ENCODE results near the gene CMTM7. TPM values are rescaled to one million over a fixed set of nuclear protein-coding genes. Genes with fewer than 3 reads are reported as not detected.

The CMTM7 gene
- total RNA-seq, 2 donors from 2014 or later: 61.0 to 72.3 TPM

- DNase-seq (peak; percentile 33 to 39), ATAC-seq (replicated peaks in 1 of 2) (peak; percentile 44 to 48)
- Mint-ChIP-seq H3K4me3 (peak overlapping the region; percentile 99), H3K27me3 (ENCODE audit: low read depth) (no peaks in the 10 kb centered on the region), H3K4me1 (ENCODE audit: low read depth) (peaks cover 64% of the 10 kb centered on the region), H3K9me3 (no peaks in the 10 kb centered on the region), H3K27ac (peak overlapping the region; percentile 98), H3K36me3 (ENCODE audit: insufficient read depth in 2 of 2) (peaks cover 5 to 6% of the 10 kb centered on the region in 2 donors)
These were observed 1.1 kb downstream of the CMTM7 start for GRCh38 chr3:32392536-32393302.

GRCh38 chr3:32395496-32395895, 3.8 kb downstream of the CMTM7 start:
- Mint-ChIP-seq H3K27me3 (ENCODE audit: low read depth) (no peaks in the 10 kb centered on the region), H3K36me3 (ENCODE audit: insufficient read depth in 2 of 2) (peaks cover 5 to 6% of the 10 kb centered on the region in 2 donors), H3K4me3 (peak overlapping the region in 1 of 2 donors; percentile 99), H3K27ac (peak overlapping the region; percentile 85), H3K4me1 (ENCODE audit: low read depth) (peaks cover 72% of the 10 kb centered on the region), H3K9me3 (no peaks in the 10 kb centered on the region)
- ATAC-seq (replicated peaks in 1 of 2) (peak in 1 of 2 donors; percentile 7), DNase-seq (no peak)

GRCh38 chr3:32397941-32398340, 6.3 kb downstream of the CMTM7 start:
- ATAC-seq (replicated peaks in 1 of 2) (no peak), DNase-seq (no peak)
- Mint-ChIP-seq H3K4me3 (no peak overlapping the region), H3K9me3 (no peaks in the 10 kb centered on the region), H3K4me1 (ENCODE audit: low read depth) (peaks cover 77% of the 10 kb centered on the region), H3K27ac (peak overlapping the region; percentile 21), H3K27me3 (ENCODE audit: low read depth) (no peaks in the 10 kb centered on the region), H3K36me3 (ENCODE audit: insufficient read depth in 2 of 2) (peaks cover 0 to 4% of the 10 kb centered on the region in 2 donors)

- Mint-ChIP-seq H3K9me3 (no peaks in the 10 kb centered on the region), H3K27ac (peak overlapping the region; percentile 42), H3K4me1 (ENCODE audit: low read depth) (peaks cover 77% of the 10 kb centered on the region), H3K36me3 (ENCODE audit: insufficient read depth in 2 of 2) (peaks cover 0 to under 1% of the 10 kb centered on the region in 2 donors), H3K27me3 (ENCODE audit: low read depth) (no peaks in the 10 kb centered on the region), H3K4me3 (peak overlapping the region in 1 of 2 donors; percentile 29)
- DNase-seq (no peak), ATAC-seq (replicated peaks in 1 of 2) (no peak)
These were observed 6.9 kb downstream of the CMTM7 start for GRCh38 chr3:32398531-32398930.

GRCh38 chr3:32399030-32399620, 7.5 kb downstream of the CMTM7 start:
- Mint-ChIP-seq H3K27ac (peak overlapping the region; percentile 38), H3K36me3 (ENCODE audit: insufficient read depth in 2 of 2) (peaks cover 0 to 2% of the 10 kb centered on the region in 2 donors), H3K27me3 (ENCODE audit: low read depth) (no peaks in the 10 kb centered on the region), H3K9me3 (no peaks in the 10 kb centered on the region), H3K4me1 (ENCODE audit: low read depth) (peaks cover 77% of the 10 kb centered on the region), H3K4me3 (peak overlapping the region in 1 of 2 donors; percentile 17)
- DNase-seq (peak; percentile 41 to 70), ATAC-seq (replicated peaks in 1 of 2) (peak; percentile 51 to 55)

GRCh38 chr3:32401126-32401525, 9.5 kb downstream of the CMTM7 start:
- Mint-ChIP-seq H3K4me3 (peak overlapping the region; percentile 88 to 95), H3K9me3 (no peaks in the 10 kb centered on the region), H3K27ac (peak overlapping the region; percentile 91), H3K27me3 (ENCODE audit: low read depth) (no peaks in the 10 kb centered on the region), H3K4me1 (ENCODE audit: low read depth) (peaks cover 68% of the 10 kb centered on the region), H3K36me3 (ENCODE audit: insufficient read depth in 2 of 2) (peaks cover 2 to 8% of the 10 kb centered on the region in 2 donors)
- DNase-seq (no peak), ATAC-seq (replicated peaks in 1 of 2) (peak; percentile 2 to 17)

GRCh38 chr3:32401556-32402081, 10.0 kb downstream of the CMTM7 start:
- DNase-seq: peak; percentile 65 to 67
- ATAC-seq (replicated peaks in 1 of 2): peak; percentile 71 to 83
- H3K36me3 Mint-ChIP-seq (ENCODE audit: insufficient read depth in 2 of 2): peaks cover 2 to 8% of the 10 kb centered on the region in 2 donors
- no peaks in the 10 kb centered on the region for H3K9me3 Mint-ChIP-seq
- peaks cover 71% of the 10 kb centered on the region for H3K4me1 Mint-ChIP-seq (ENCODE audit: low read depth)
- peak overlapping the region; percentile 88 to 95 for H3K4me3 Mint-ChIP-seq
- H3K27me3 Mint-ChIP-seq (ENCODE audit: low read depth): no peaks in the 10 kb centered on the region
- peak overlapping the region; percentile 100 for H3K27ac Mint-ChIP-seq

GRCh38 chr3:32403663-32404062, 12.0 kb downstream of the CMTM7 start:
- no peak for DNase-seq
- Mint-ChIP-seq H3K9me3 (no peaks in the 10 kb centered on the region), H3K36me3 (ENCODE audit: insufficient read depth in 2 of 2) (peaks cover 2 to 8% of the 10 kb centered on the region in 2 donors), H3K4me1 (ENCODE audit: low read depth) (peaks cover 80% of the 10 kb centered on the region), H3K27me3 (ENCODE audit: low read depth) (no peaks in the 10 kb centered on the region), H3K27ac (peak overlapping the region; percentile 90), H3K4me3 (peak overlapping the region; percentile 5 to 60)
- ATAC-seq (replicated peaks in 1 of 2): no peak

GRCh38 chr3:32404714-32405113, 13.1 kb downstream of the CMTM7 start:
- Mint-ChIP-seq H3K36me3 (ENCODE audit: insufficient read depth in 2 of 2) (peaks cover 2 to 8% of the 10 kb centered on the region in 2 donors), H3K9me3 (no peaks in the 10 kb centered on the region), H3K4me1 (ENCODE audit: low read depth) (peaks cover 78% of the 10 kb centered on the region), H3K4me3 (no peak overlapping the region), H3K27me3 (ENCODE audit: low read depth) (no peaks in the 10 kb centered on the region), H3K27ac (peak overlapping the region; percentile 68)
- ATAC-seq (replicated peaks in 1 of 2): no peak
- DNase-seq: no peak

- Mint-ChIP-seq H3K36me3 (ENCODE audit: insufficient read depth in 2 of 2) (peaks cover 2 to 8% of the 10 kb centered on the region in 2 donors), H3K9me3 (no peaks in the 10 kb centered on the region), H3K27ac (no peak overlapping the region), H3K27me3 (ENCODE audit: low read depth) (no peaks in the 10 kb centered on the region), H3K4me3 (no peak overlapping the region), H3K4me1 (ENCODE audit: low read depth) (peaks cover 80% of the 10 kb centered on the region)
- DNase-seq (no peak), ATAC-seq (replicated peaks in 1 of 2) (no peak)
These were observed 13.5 kb downstream of the CMTM7 start for GRCh38 chr3:32405155-32405554.

GRCh38 chr3:32405711-32406323, 14.2 kb downstream of the CMTM7 start:
- Mint-ChIP-seq H3K9me3 (no peaks in the 10 kb centered on the region), H3K27me3 (ENCODE audit: low read depth) (no peaks in the 10 kb centered on the region), H3K27ac (peak overlapping the region; percentile 8), H3K4me3 (no peak overlapping the region), H3K4me1 (ENCODE audit: low read depth) (peaks cover 80% of the 10 kb centered on the region), H3K36me3 (ENCODE audit: insufficient read depth in 2 of 2) (peaks cover 2 to 8% of the 10 kb centered on the region in 2 donors)
- DNase-seq (no peak), ATAC-seq (replicated peaks in 1 of 2) (no peak)

GRCh38 chr3:32406486-32407408, 15.1 kb downstream of the CMTM7 start:
- Mint-ChIP-seq H3K4me1 (ENCODE audit: low read depth) (peaks cover 76% of the 10 kb centered on the region), H3K27ac (peak overlapping the region; percentile 8), H3K36me3 (ENCODE audit: insufficient read depth in 2 of 2) (peaks cover 2 to 11% of the 10 kb centered on the region in 2 donors)

More at GRCh38 chr3:32406486-32407408, 15.1 kb downstream of the CMTM7 start:
- Mint-ChIP-seq H3K27me3 (ENCODE audit: low read depth) (no peaks in the 10 kb centered on the region), H3K9me3 (no peaks in the 10 kb centered on the region), H3K4me3 (no peak overlapping the region)
- ATAC-seq (replicated peaks in 1 of 2) (no peak), DNase-seq (no peak)
